HepG2 (cell line): Measurements from ENCODE around the gene SRD5A1. TPM values are rescaled to one million over a fixed set of nuclear protein-coding genes. Genes with fewer than 3 reads are reported as not detected.

ENCODE experiments used
- ATAC-seq: fragments of 200-7000 bp; cut with Tn5 transposase; 3 replicates; pipeline ENCODE4 v1.9.1; 2020; ENCODE audit warnings: mild to moderate bottlenecking, moderate library complexity
- BruUV-seq: library from RNA; stranded (reverse); fragments of 400-500 nt; replicated peaks from 2 replicates; lab custom pipeline; 2021; lab: Mats Ljungman, UMichigan
- CTCF ChIA-PET: fragments of 300-600 bp; formaldehyde crosslinking; extraction: SDS; loops from one replicate; lab custom pipeline; 2021; ENCODE audit warnings: low total read pairs, inconsistent platforms, low intra/inter-chr PET ratio; lab: Yijun Ruan, JAX
- POLR2A ChIA-PET: fragments of 350-600 bp; sonication (Branson Sonifier 250); formaldehyde crosslinking; loops from one replicate; lab custom pipeline; 2020; ENCODE audit warnings: antibody characterized with exemption, inconsistent platforms; lab: Yijun Ruan, JAX
- DNase-seq: peaks from one replicate; pipeline ENCODE4 v3.0.0-alpha.2; 2015; ENCODE audit warnings: low spot score
- FAIRE-seq: peaks from 3 replicates; lab custom pipeline; 2011; peaks lifted over from hg19 to GRCh38; lab: Jason Lieb, UNC
- H2AFZ ChIP-seq: one replicate; pipeline ENCODE4 v1.6.1; 2011; ENCODE audit warnings: low read length, inconsistent platforms
- H3K27ac ChIP-seq: fragments of 300-600 bp; 3 replicates; pipeline ENCODE4 v1.8.0; 2011; ENCODE audit warnings: mixed run types, mild to moderate bottlenecking, mixed read lengths, low read length, inconsistent platforms; ENCODE audit not compliant: insufficient read depth; ENCODE audit errors: extremely low read length
- H3K27me3 ChIP-seq, 2 experiments: fragments of 200-600 bp in 1 of 2; 2 replicates in 1 of 2; 3 replicates in 1 of 2; pipeline versions ENCODE4 v1.6.0 to v1.8.0; 2011; ENCODE audit warnings: low read length in 2 of 2, mild to moderate bottlenecking in 2 of 2, moderate library complexity in 2 of 2, inconsistent platforms in 1 of 2; ENCODE audit not compliant: insufficient read depth in 2 of 2, control insufficient read depth in 1 of 2
- H3K36me3 ChIP-seq, 2 experiments: fragments of 200-600 bp in 1 of 2; replicated peaks in 1 of 2; 2 replicates in 1 of 2; 3 replicates in 1 of 2; pipeline versions ENCODE4 v1.5.1 to v1.8.0; 2011; ENCODE audit warnings: low read length in 2 of 2, inconsistent platforms in 1 of 2; ENCODE audit not compliant: insufficient read depth in 2 of 2, control insufficient read depth in 1 of 2
- H3K4me1 ChIP-seq: 2 replicates; pipeline ENCODE4 v1.5.1; 2012; ENCODE audit warnings: low read length, inconsistent platforms; ENCODE audit not compliant: insufficient read depth
- H3K4me2 ChIP-seq: 2 replicates; pipeline ENCODE4 v1.6.0; 2011; ENCODE audit warnings: low read depth, low read length, inconsistent platforms
- H3K4me3 ChIP-seq, 3 experiments: fragments of 200-600 bp in 1 of 3; sonication (generic), shearing (Covaris generic) in 1 of 3; replicated peaks in 1 of 3; 2 replicates each; pipeline ENCODE4 v1.5.1; 2011 to 2016; ENCODE audit warnings: low read length in 3 of 3, inconsistent platforms in 2 of 3, low read depth in 2 of 3, mild to moderate bottlenecking in 2 of 3, control low read depth in 1 of 3, mixed read lengths in 1 of 3; ENCODE audit not compliant: insufficient read depth in 1 of 3
- H3K79me2 ChIP-seq: one replicate; pipeline ENCODE4 v1.6.1; 2011; ENCODE audit warnings: low read length, inconsistent platforms; ENCODE audit not compliant: insufficient read depth
- H3K9ac ChIP-seq: 2 replicates; pipeline ENCODE4 v1.6.0; 2011; ENCODE audit warnings: mild to moderate bottlenecking, low read depth, low read length, inconsistent platforms; ENCODE audit not compliant: insufficient read depth
- H3K9me3 ChIP-seq: 2 replicates; pipeline ENCODE4 v1.5.1; 2012; ENCODE audit warnings: mild to moderate bottlenecking, low read length
- H4K20me1 ChIP-seq: 2 replicates; pipeline ENCODE4 v1.6.0; 2011; ENCODE audit warnings: inconsistent platforms, mild to moderate bottlenecking, low read length, moderate library complexity; ENCODE audit not compliant: insufficient read depth
- FLYWCH1 ChIP-seq: sonication (generic); formaldehyde crosslinking; IDR thresholded peaks from 2 replicates; pipeline ENCODE4 v1.8.1; 2023; ENCODE audit warnings: mild to moderate bottlenecking, missing genetic modification reagents
- HNF4G ChIP-seq, 2 experiments: sonication (generic) in 1 of 2; formaldehyde crosslinking in 1 of 2; IDR thresholded peaks; 2 replicates each; pipeline versions ENCODE4 v1.4.0 to v1.6.1; 2011 to 2020; ENCODE audit warnings: borderline replicate concordance in 2 of 2, low read depth in 2 of 2, mild to moderate bottlenecking in 2 of 2, low read length in 1 of 2, missing genetic modification reagents in 1 of 2, moderate library complexity in 1 of 2
- IKZF1 ChIP-seq: fragments of 450-650 bp; IDR thresholded peaks from 2 replicates; pipeline ENCODE4 v1.7.1; 2016
- LCORL ChIP-seq, 2 experiments: fragments of 450-650 bp in 1 of 2; sonication (generic) in 1 of 2; formaldehyde crosslinking in 1 of 2; IDR thresholded peaks; 2 replicates each; pipeline versions ENCODE4 v1.5.0 to v1.6.1; 2017 to 2020; ENCODE audit warnings: antibody characterized with exemption in 1 of 2, missing genetic modification reagents in 1 of 2
- NCOR1 ChIP-seq: fragments of 200-600 bp; sonication (generic); IDR thresholded peaks from 2 replicates; pipeline ENCODE4 v1.7.0; 2017; ENCODE audit warnings: antibody characterized with exemption, low read length, borderline replicate concordance
- SP2 ChIP-seq: sonication (generic); formaldehyde crosslinking; IDR thresholded peaks from 2 replicates; pipeline ENCODE4 v1.5.1; 2020; ENCODE audit warnings: mild to moderate bottlenecking, missing genetic modification reagents
- XBP1 ChIP-seq: sonication (generic); formaldehyde crosslinking; IDR thresholded peaks from 2 replicates; pipeline ENCODE4 v1.5.0; 2020; ENCODE audit warnings: missing genetic modification reagents
- ZMYM2 ChIP-seq: sonication (generic); formaldehyde crosslinking; IDR thresholded peaks from 2 replicates; pipeline ENCODE4 v1.8.0; 2022; ENCODE audit warnings: mild to moderate bottlenecking, missing genetic modification reagents
- ZNF441 ChIP-seq: sonication (generic); formaldehyde crosslinking; IDR thresholded peaks from 2 replicates; pipeline ENCODE4 v1.7.0; 2021; ENCODE audit warnings: missing genetic modification reagents, borderline replicate concordance
- ZNF629 ChIP-seq: sonication (generic); formaldehyde crosslinking; conservative IDR thresholded peaks from 2 replicates; pipeline ENCODE4 v1.5.0; 2020; ENCODE audit warnings: missing genetic modification reagents
- ZSCAN31 ChIP-seq: sonication (generic); formaldehyde crosslinking; IDR thresholded peaks from 2 replicates; pipeline ENCODE4 v1.5.0; 2020; ENCODE audit warnings: low read depth, mild to moderate bottlenecking, missing genetic modification reagents
- WGBS: methylation state at CpG from one replicate; pipeline ENCODE4 v1.1.6; 2017; ENCODE audit warnings: low lambda C conversion rate; 5-methylcytosine and 5-hydroxymethylcytosine counted together
- in situ Hi-C: cut with HindIII; loops from 2 replicates; pipeline ENCODE4 v1.10.0; 2017; ENCODE audit warnings: low pct_unique_long_range_greater_than_20kb; ENCODE audit not compliant: extremely low pct_ligation_motif_present
- intact Hi-C: fragments of 100-400 bp; cut with micrococcal nuclease; formaldehyde crosslinking; loops from one replicate; pipeline ENCODE4 v1.10.0; 2022; ENCODE audit not compliant: unreplicated experiment
- polyA plus RNA-seq, 8 experiments: library from polyadenylated mRNA; depleted of rRNA in 3 of 8; stranded (reverse) in 7 of 8; unstranded in 1 of 8; fragments of >200 nt; fragmentation: Illumina TruSeq in 4 of 8; extraction: Trizol in 4 of 8; gene quantifications; 2 replicates each; pipeline versions ENCODE4 v1.2.1 to v1.2.3, GENCODE V29; 2011 to 2016; ENCODE audit warnings: low read depth in 4 of 8, missing spikeins in 1 of 8, mixed read lengths in 1 of 8; ENCODE audit not compliant: insufficient read depth in 1 of 8
- total RNA-seq, 5 experiments: library from RNA; depleted of rRNA; stranded (reverse); fragments of >200 nt; fragmentation: Illumina TruSeq; extraction: Trizol; gene quantifications; 2 replicates each; pipeline ENCODE4 v1.2.3, GENCODE V29; 2016; ENCODE audit warnings: low read depth in 1 of 5
- TF ChIP-seq, protein P1 (sequence below): sonication (generic); formaldehyde crosslinking; IDR thresholded peaks from 2 replicates; pipeline ENCODE4 v1.8.1; 2023; ENCODE audit warnings: mild to moderate bottlenecking, missing genetic modification reagents

Gene SRD5A1
- total and polyA plus RNA-seq, 2 of the 13 experiments (the other 11 are each of a cell fraction or from before 2014, with no cell fraction given), result 6.1 to 9.9 TPM

DNA sequence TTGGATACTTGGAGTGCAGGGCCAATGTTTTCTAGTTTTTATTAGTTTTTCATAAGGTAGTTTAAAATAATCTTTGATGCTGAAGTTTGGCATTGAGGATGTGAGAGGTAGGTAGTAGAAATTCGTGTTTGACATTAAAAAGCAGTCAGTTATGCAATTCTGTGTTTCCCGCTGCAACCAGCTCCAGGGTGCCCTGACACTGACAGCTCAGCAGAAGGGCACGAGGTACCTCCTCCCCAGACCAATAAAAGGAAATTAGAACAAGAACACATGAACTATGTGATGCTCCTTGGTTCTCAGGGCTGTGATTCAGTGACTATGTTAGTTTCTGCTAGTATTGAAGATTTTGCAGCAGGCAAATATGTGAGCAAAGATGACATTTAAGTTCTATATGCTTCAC, 40.6 kb upstream of the SRD5A1 start:
- CTCF ChIA-PET, result no interaction called here
- FAIRE-seq, result no peak
- in situ Hi-C loops, result no loop called here

DNA sequence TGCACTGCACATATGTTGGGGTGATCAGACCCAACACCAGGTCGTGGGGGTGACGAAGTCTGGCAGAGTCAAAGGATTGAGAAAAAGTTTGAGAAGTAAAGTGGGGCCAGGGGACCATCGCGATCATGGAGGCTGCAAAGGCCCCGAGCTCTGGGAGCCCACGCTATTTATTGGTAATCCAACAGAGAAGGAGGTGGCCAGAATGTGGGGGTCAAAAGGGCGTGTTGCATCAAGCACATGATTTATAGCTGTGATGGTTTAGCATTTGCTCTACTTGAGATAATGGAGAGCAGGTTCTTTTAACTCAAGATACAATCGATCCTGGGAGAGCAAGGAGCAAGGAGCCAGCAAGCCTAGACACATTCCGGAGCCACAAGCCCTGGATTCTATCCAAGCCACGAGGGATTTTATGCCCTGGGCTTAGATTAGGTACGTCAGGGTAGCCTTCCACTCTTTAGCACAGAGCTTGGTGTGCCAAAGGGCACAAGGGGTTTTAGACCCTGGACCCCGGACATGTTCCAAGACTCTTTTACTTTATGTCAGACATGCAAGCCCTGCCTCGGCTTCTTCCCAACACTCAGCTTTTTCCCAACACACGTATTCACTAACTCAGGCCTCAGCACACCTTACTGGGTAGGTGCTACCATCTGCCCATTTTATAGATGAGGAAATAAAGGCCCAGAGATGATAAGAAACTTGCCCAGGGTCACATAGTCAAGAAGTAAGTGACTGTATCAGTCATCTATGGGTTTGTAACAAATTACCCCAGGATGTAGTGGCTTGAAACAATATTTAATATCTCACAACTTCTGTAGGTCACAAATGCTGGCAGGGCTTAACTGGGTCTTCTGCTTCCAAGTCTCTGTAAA, 39.9 kb upstream of the SRD5A1 start:
- Histone ChIP-seq H3K27ac (no peak overlapping the region), H3K36me3 (peaks cover 0 to 6% of the 10 kb centered on the region in 2 experiments; a peak in 2 of 5 replicates), H3K4me2 (no peak overlapping the region), H3K79me2 (no peaks in the 10 kb centered on the region), H3K4me3 (no peak overlapping the region), H3K4me1 (no peaks in the 10 kb centered on the region), H3K9me3 (no peaks in the 10 kb centered on the region), H3K9ac (no peak overlapping the region), H2AFZ (no peak overlapping the region), H4K20me1 (no peaks in the 10 kb centered on the region), H3K27me3 (no peaks in the 10 kb centered on the region)
- in situ Hi-C loops (no loop called here), intact Hi-C loops (no loop called here)
- DNase-seq (no peak), ATAC-seq (no peak), FAIRE-seq (no peak)
- POLR2A ChIA-PET, result no interaction called here
- 68% methylated on average over 14 of the region's 14 CpGs for WGBS
- TF ChIP-seq NCOR1 (no peak), ZNF629 (peak; percentile 42)
- CTCF ChIA-PET, result no interaction called here
- no TSS peak for BruUV-seq

More for the DNA sequence above, 40.6 kb upstream of the SRD5A1 start:
- Histone ChIP-seq H4K20me1 (no peaks in the 10 kb centered on the region), H3K4me2 (no peak overlapping the region), H3K4me3 (no peak overlapping the region), H3K27ac (no peak overlapping the region), H3K27me3 (no peaks in the 10 kb centered on the region), H2AFZ (no peak overlapping the region), H3K4me1 (no peaks in the 10 kb centered on the region), H3K9me3 (no peaks in the 10 kb centered on the region), H3K36me3 (0 out of 5 replicates have a peak, but pooled peaks cover 0 to 4% of the 10 kb centered on the region in 2 experiments), H3K79me2 (no peaks in the 10 kb centered on the region), H3K9ac (no peak overlapping the region)
- ATAC-seq (no peak), DNase-seq (no peak)
- POLR2A ChIA-PET, result no interaction called here
- intact Hi-C loops, result no loop called here
- no TSS peak for BruUV-seq
- WGBS, result 32% methylated on average over 3 of the region's 3 CpGs
- TF ChIP-seq SP2 (CRISPR knock-in tag) (no peak), XBP1 (CRISPR knock-in tag) (no peak), IKZF1 (no peak), FLYWCH1 (CRISPR knock-in tag) (no peak), HNF4G (IDR thresholded peaks at IDR 0.05; ENCODE audit: borderline replicate concordance, low read depth, low read length) (no peak), HNF4G (CRISPR knock-in tag; IDR thresholded peaks at IDR 0.05; ENCODE audit: borderline replicate concordance, low read depth) (no peak), LCORL (IDR thresholded peaks at IDR 0.05) (no peak), LCORL (CRISPR knock-in tag; IDR thresholded peaks at IDR 0.05) (no peak), ZSCAN31 (no peak), ZMYM2 (CRISPR knock-in tag) (no peak), ZNF441 (no peak)
- TF ChIP-seq, protein P1, sequence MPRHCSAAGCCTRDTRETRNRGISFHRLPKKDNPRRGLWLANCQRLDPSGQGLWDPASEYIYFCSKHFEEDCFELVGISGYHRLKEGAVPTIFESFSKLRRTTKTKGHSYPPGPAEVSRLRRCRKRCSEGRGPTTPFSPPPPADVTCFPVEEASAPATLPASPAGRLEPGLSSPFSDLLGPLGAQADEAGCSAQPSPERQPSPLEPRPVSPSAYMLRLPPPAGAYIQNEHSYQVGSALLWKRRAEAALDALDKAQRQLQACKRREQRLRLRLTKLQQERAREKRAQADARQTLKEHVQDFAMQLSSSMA, result no peak
